Measurements from ENCODE around the gene CREG2. TPM values are rescaled to one million over a fixed set of nuclear protein-coding genes. Genes with fewer than 3 reads are reported as not detected.

Gene CREG2
- total RNA-seq, 1 experiment from 2014 or later = 12.3 TPM

- no peaks in the 10 kb centered on the region for H3K9me3 ChIP-seq (ENCODE audit: insufficient read depth, low read depth)
- H3K27ac ChIP-seq = no peak overlapping the region
- H3F3A ChIP-seq (ENCODE audit: insufficient read depth, low read depth) = no peaks in the 10 kb centered on the region
- no peaks in the 10 kb centered on the region for H3K9me2 ChIP-seq (ENCODE audit: insufficient read depth)
- H2AFZ ChIP-seq = no peak overlapping the region
- POLR2A ChIA-PET (ENCODE audit: unreplicated experiment) = no interaction called here
- TF ChIP-seq EZH2 (IDR thresholded peaks at IDR 0.05; ENCODE audit: low read depth) (no peak), CTCF (conservative IDR thresholded peaks at IDR 0.05) (no peak)
- H3K4me1 ChIP-seq (replicated peaks; ENCODE audit: insufficient read depth) = no peaks in the 10 kb centered on the region
- peaks cover under 1% of the 10 kb centered on the region; the same call in 1 of the 2 replicates for H3K79me2 ChIP-seq (ENCODE audit: low read depth)
- H4K20me1 ChIP-seq (ENCODE audit: insufficient read depth) = no peaks in the 10 kb centered on the region
- CTCF ChIA-PET = no interaction called here
- no peaks in the 10 kb centered on the region for H3K27me3 ChIP-seq (ENCODE audit: insufficient read depth, low read depth)
- intact Hi-C loops (cut with micrococcal nuclease; ENCODE audit: unreplicated experiment) = no loop called here
- no peak overlapping the region for H3K4me2 ChIP-seq
- no peak for DNase-seq
- H3K4me3 ChIP-seq = no peak overlapping the region
- no TSS peak for BruUV-seq (replicated peaks)
- H3K36me3 ChIP-seq (ENCODE audit: low read depth) = peaks cover 4% of the 10 kb centered on the region; the same call in 1 of the 2 replicates
These were observed 8.2 kb downstream of the CREG2 start for GRCh38 chr2:101379091-101379490.

- Histone ChIP-seq H3K4me2 (no peak overlapping the region), H3K79me2 (ENCODE audit: low read depth) (no peaks in the 10 kb centered on the region), H3K4me3 (no peak overlapping the region), H4K20me1 (ENCODE audit: insufficient read depth) (no peaks in the 10 kb centered on the region), H2AFZ (no peak overlapping the region), H3K27me3 (ENCODE audit: insufficient read depth, low read depth) (no peaks in the 10 kb centered on the region), H3F3A (ENCODE audit: insufficient read depth, low read depth) (no peaks in the 10 kb centered on the region), H3K9me2 (ENCODE audit: insufficient read depth) (no peaks in the 10 kb centered on the region), H3K9me3 (ENCODE audit: insufficient read depth, low read depth) (no peaks in the 10 kb centered on the region), H3K27ac (no peak overlapping the region), H3K4me1 (replicated peaks; ENCODE audit: insufficient read depth) (no peaks in the 10 kb centered on the region), H3K36me3 (ENCODE audit: low read depth) (no peaks in the 10 kb centered on the region)
- no peak for TF ChIP-seq EZH2 (IDR thresholded peaks at IDR 0.05; ENCODE audit: low read depth)
- no peak for TF ChIP-seq CTCF (conservative IDR thresholded peaks at IDR 0.05)
- DNase-seq = no peak
- POLR2A ChIA-PET (ENCODE audit: unreplicated experiment) = no interaction called here
- intact Hi-C loops (cut with micrococcal nuclease; ENCODE audit: unreplicated experiment) = no loop called here
- BruUV-seq (replicated peaks) = no TSS peak
- CTCF ChIA-PET = no interaction called here
These were observed 11.7 kb downstream of the CREG2 start for GRCh38 chr2:101375653-101376052.

- intact Hi-C loops (cut with micrococcal nuclease; ENCODE audit: unreplicated experiment) = no loop called here
- no peak overlapping the region for H3K4me3 ChIP-seq
- no peak overlapping the region for H3K4me2 ChIP-seq
- no peak overlapping the region for H2AFZ ChIP-seq
- no peaks in the 10 kb centered on the region for H3K4me1 ChIP-seq (replicated peaks; ENCODE audit: insufficient read depth)
- BruUV-seq (replicated peaks) = no TSS peak
- no peaks in the 10 kb centered on the region for H4K20me1 ChIP-seq (ENCODE audit: insufficient read depth)
- H3F3A ChIP-seq (ENCODE audit: insufficient read depth, low read depth) = no peaks in the 10 kb centered on the region
- DNase-seq = no peak
- H3K36me3 ChIP-seq (ENCODE audit: low read depth) = no peaks in the 10 kb centered on the region
- H3K27me3 ChIP-seq (ENCODE audit: insufficient read depth, low read depth) = no peaks in the 10 kb centered on the region
- TF ChIP-seq CTCF (conservative IDR thresholded peaks at IDR 0.05) (no peak), EZH2 (IDR thresholded peaks at IDR 0.05; ENCODE audit: low read depth) (no peak)
- ChIA-PET POLR2A (ENCODE audit: unreplicated experiment) (no interaction called here), CTCF (no interaction called here)
- H3K27ac ChIP-seq = no peak overlapping the region
- H3K79me2 ChIP-seq (ENCODE audit: low read depth) = no peaks in the 10 kb centered on the region
- no peaks in the 10 kb centered on the region for H3K9me3 ChIP-seq (ENCODE audit: insufficient read depth, low read depth)
- no peaks in the 10 kb centered on the region for H3K9me2 ChIP-seq (ENCODE audit: insufficient read depth)
These were observed 12.3 kb downstream of the CREG2 start for GRCh38 chr2:101374821-101375561.
